ENCODE results near the gene TMEM248.

DNA sequence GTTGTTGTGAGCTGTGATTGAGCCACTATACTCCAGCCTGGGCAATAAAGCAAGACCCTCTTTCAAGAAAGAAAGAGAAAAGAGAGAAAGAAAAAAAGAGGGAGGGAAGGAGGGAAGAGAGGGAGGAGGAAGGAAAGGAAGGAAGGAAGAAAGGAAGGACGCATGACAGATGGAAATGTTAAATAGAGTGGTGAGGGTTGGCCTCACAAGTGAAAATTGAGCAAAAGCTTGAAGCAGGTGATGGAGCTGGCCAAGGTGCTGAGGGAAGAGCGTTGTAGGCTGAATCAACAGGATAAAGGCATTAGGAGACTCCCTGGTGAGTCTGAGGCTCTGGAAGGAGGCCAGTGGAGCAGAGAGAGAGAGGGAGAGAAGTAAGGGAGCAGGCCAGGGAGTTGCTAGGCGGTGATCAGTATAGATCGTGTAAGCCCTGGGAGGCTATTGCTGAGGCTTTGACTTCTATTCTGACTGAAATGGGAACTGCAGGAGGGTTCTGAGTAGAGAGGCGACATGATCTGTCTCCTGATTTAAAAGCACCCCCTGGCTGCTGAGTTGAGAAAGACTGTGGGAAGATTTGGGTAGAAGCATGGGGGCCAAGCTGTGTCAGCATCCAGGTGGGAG is 26.5 kb upstream of the TMEM248 start:
- TF ChIP-seq POLR2A (IDR thresholded peaks at IDR 0.05) (no peak), CTCF (IDR thresholded peaks at IDR 0.05) (peak in 4 of 7 experiments; percentile 12 to 21 (median 19))
